ENCODE data around the gene TAC3.
"Not testable (repeated sequence)": the region's sequence is repeated elsewhere in the genome, so short reads cannot be mapped to it uniquely, and the experiment has no call there.

The TAC3 gene

DNA sequence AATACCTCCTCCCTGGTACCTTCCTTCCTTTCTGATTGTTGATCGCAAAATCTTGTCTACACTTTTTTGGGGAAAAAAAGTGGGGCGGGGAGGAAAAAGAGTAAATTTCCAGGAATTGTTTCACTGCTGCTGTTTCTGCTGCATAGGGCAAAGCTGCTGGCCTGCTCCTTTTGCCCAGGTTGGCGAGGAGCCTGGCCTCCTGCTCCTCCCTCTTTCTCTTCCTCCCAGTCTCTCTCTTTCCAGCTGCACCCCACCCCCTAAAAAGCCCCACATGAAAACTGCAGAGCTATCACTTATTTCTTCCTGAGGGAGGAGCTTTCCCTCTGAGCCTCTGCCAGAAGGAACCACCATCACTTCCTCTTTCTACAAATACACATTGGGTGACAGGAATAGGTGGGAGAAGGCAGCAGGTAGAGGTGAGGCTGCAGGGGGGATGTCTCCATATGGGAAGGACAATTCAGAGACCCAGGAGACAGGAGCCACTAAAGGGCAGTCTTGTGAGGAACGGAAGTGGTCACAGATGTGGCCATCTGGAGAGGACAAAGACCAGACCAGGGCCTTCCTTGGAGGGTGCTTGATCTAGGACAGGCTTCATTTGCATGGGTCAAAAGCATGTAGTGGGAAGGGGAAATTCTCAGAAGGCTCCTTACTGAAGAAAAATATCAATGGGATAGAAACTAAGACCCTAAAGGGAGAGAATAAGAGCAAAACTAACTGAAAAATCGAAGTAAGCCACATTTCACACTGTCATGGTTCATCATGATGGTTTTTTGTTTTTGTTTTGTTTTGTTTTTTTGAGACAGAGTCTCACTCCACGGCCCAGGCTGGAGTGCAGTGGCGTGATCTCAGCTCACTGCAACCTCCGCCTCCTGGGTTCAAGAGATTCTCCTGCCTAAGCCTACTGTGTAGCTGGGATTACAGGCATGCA, 24.7 kb downstream of the TAC3 start:
- H3K4me1 ChIP-seq (ENCODE audit: control insufficient read depth, insufficient read depth, low read length) = peaks cover 10% of the 10 kb centered on the region; the same call in 1 of the 2 replicates
- H3K27ac ChIP-seq (ENCODE audit: low read depth, low read length) = no peak overlapping the region
- no peak overlapping the region for H3K4me3 ChIP-seq (ENCODE audit: low read depth, low read length)
- H3K27me3 ChIP-seq (ENCODE audit: control insufficient read depth, insufficient read depth, low read length) = no peaks in the 10 kb centered on the region
- no peaks in the 10 kb centered on the region for H3K36me3 ChIP-seq (ENCODE audit: control insufficient read depth, insufficient read depth, low read length)
- H3K9me3 ChIP-seq (ENCODE audit: control insufficient read depth, insufficient read depth, low read length) = no peaks in the 10 kb centered on the region
- H3K9ac ChIP-seq (ENCODE audit: low read depth, low read length) = no peak overlapping the region

DNA sequence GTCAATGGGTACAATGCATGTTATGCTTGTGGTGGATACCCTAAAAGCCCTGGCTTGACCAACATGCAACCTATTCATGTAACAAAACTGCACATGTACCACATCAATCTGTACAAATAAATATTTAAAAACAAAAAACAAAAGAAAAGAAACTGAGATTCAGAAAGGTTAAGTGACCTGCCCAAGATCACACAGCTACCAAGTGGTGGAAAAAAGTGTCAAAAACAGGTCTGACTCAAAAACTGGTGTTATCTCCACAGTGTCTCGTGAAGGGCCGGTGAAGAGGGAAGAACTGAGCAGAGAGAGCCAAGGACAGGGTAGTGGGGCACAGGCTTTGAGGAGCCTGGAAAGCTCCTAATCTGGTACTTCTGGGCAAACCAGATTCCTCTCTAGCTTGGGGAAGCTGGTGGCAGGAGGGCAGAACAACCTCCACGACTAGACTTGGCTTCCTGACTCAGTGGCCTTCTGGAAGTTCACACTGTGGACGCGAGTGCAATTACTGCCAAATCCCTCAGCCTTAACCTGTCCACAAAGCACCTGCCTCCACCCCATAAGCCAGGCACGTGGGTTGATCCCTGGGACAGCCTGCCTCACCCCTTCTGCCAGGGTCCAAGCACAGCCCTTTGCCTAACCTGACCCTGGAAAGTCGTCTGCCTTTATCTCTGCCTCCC, 25.5 kb downstream of the TAC3 start:
- Histone ChIP-seq H3K4me3 (ENCODE audit: low read depth, low read length) (no peak overlapping the region), H3K36me3 (ENCODE audit: control insufficient read depth, insufficient read depth, low read length) (no peaks in the 10 kb centered on the region), H3K27me3 (ENCODE audit: control insufficient read depth, insufficient read depth, low read length) (no peaks in the 10 kb centered on the region), H3K9me3 (ENCODE audit: control insufficient read depth, insufficient read depth, low read length) (no peaks in the 10 kb centered on the region), H3K27ac (ENCODE audit: low read depth, low read length) (no peak overlapping the region), H3K4me1 (ENCODE audit: control insufficient read depth, insufficient read depth, low read length) (peaks cover 10% of the 10 kb centered on the region; the same call in 1 of the 2 replicates), H3K9ac (ENCODE audit: low read depth, low read length) (no peak overlapping the region)

DNA sequence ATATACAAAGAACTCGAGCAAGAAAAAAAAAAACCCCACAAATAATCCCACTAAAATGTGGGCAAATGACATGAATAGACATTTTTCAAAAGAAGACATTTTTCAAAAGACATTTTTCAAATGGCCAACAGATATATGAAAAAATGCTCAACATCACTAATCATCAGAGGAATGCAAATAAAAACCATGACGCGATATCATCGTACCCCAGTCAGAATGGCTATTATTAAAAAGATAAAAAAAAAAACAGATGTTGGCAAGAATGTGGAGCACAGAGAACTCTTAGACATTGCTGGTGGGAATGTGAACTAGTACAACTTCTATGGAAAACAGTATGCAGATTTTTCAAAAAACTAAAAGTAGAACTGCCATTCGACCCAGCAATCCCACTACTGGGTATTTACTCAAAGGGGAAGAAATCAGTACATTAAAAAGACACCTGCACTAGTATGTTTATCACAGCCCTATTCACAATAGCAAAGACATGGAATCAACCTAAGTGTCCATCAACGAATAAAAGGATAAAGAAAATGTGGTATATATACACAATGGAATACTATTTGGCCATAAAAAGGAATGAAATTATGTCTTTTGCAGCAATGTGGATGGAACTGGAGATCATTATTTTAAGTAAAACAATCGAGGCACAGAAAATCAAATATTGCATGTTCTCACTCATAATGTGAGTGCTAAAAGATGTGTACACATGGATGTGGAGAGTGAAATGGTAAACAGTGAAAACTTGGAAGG, 26.3 kb downstream of the TAC3 start:
- Histone ChIP-seq H3K27ac (ENCODE audit: low read depth, low read length) (no peak overlapping the region), H3K27me3 (ENCODE audit: control insufficient read depth, insufficient read depth, low read length) (no peaks in the 10 kb centered on the region), H3K9ac (ENCODE audit: low read depth, low read length) (no peak overlapping the region), H3K4me1 (ENCODE audit: control insufficient read depth, insufficient read depth, low read length) (peaks cover 10% of the 10 kb centered on the region; the same call in 1 of the 2 replicates), H3K9me3 (ENCODE audit: control insufficient read depth, insufficient read depth, low read length) (no peaks in the 10 kb centered on the region), H3K36me3 (ENCODE audit: control insufficient read depth, insufficient read depth, low read length) (no peaks in the 10 kb centered on the region), H3K4me3 (ENCODE audit: low read depth, low read length) (no peak overlapping the region)

DNA sequence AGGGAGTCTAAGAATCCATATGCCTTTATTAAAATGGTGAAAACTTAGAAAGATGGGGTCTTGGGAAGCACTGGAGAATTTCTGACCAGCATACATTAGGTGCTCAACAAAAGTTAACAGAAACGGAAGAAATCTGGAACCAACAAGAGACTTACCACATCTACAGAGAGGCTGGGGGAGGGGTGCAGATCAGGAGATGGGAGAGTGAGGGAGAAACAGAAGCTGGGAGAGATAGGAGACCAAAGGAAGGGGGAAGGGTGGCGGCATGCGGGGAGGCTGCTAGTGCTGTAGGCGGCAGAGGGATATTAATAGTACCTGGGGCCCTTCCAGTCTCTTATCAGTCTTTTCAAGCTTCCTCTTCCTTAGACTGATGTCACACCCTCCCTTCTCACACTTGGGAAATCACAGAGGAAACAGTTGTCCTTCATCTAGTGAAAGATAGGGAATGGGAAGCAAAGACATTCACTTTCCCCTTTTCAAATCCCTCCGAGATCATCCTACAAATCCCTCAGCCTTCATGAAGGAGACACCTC, 28.1 kb downstream of the TAC3 start:
- no peaks in the 10 kb centered on the region for H3K27me3 ChIP-seq (ENCODE audit: control insufficient read depth, insufficient read depth, low read length)
- H3K4me3 ChIP-seq (ENCODE audit: low read depth, low read length) = no peak overlapping the region
- no peak overlapping the region for H3K27ac ChIP-seq (ENCODE audit: low read depth, low read length)
- no peaks in the 10 kb centered on the region for H3K36me3 ChIP-seq (ENCODE audit: control insufficient read depth, insufficient read depth, low read length)
- H3K9ac ChIP-seq (ENCODE audit: low read depth, low read length) = no peak overlapping the region
- H3K4me1 ChIP-seq (ENCODE audit: control insufficient read depth, insufficient read depth, low read length) = peaks cover 10% of the 10 kb centered on the region; the same call in 1 of the 2 replicates
- H3K9me3 ChIP-seq (ENCODE audit: control insufficient read depth, insufficient read depth, low read length) = no peaks in the 10 kb centered on the region

DNA sequence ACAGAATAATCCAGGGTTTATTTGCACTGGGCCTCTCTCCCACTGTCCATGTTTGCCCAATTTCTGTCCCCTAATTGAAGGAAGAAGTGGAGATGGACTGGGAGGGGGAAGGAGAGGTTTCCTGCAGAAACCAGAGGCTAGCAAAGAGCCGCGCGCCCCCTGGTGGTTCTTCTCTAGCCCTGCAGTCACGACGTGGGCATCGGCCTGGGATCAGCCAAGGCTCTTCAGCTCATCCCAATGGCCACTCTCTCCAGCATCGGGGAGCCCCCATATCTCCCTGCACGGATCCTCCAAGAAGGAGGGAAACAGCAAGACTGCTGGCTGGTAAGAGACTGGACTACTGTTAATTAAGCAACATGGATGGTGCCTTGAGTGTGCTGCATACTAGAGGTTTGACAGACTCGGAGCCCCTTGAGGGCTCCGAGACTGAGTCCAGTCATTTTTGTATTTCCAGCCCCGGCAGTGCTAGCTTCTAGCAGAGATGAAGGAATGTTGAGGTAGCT, 28.7 kb downstream of the TAC3 start:
- Histone ChIP-seq H3K36me3 (ENCODE audit: control insufficient read depth, insufficient read depth, low read length) (no peaks in the 10 kb centered on the region), H3K9me3 (ENCODE audit: control insufficient read depth, insufficient read depth, low read length) (no peaks in the 10 kb centered on the region), H3K9ac (ENCODE audit: low read depth, low read length) (no peak overlapping the region), H3K27me3 (ENCODE audit: control insufficient read depth, insufficient read depth, low read length) (no peaks in the 10 kb centered on the region), H3K4me1 (ENCODE audit: control insufficient read depth, insufficient read depth, low read length) (peaks cover 10% of the 10 kb centered on the region; the same call in 1 of the 2 replicates), H3K4me3 (ENCODE audit: low read depth, low read length) (no peak overlapping the region), H3K27ac (ENCODE audit: low read depth, low read length) (no peak overlapping the region)

DNA sequence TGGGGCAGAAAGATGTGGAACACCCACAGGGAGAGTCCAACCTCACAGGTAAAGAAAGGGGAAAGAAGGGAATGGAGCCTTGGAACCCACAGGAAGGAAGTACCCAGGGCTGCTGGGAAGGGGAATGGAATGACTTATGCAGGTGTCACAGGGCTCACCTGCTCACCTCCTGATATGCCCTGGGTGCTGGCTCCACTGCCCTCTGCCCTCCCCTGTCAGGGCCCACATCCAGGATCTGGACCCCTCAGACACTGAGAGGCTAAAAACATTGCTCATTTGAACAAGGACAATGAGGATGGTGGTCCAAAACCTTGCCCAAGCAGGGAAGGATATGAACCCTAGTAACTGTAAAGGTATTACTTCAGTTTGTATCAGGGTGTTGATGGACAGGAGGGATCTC, 29.3 kb downstream of the TAC3 start:
- no peaks in the 10 kb centered on the region for H3K27me3 ChIP-seq (ENCODE audit: control insufficient read depth, insufficient read depth, low read length)
- H3K9ac ChIP-seq (ENCODE audit: low read depth, low read length) = no peak overlapping the region
- no peak overlapping the region for H3K4me3 ChIP-seq (ENCODE audit: low read depth, low read length)
- H3K9me3 ChIP-seq (ENCODE audit: control insufficient read depth, insufficient read depth, low read length) = no peaks in the 10 kb centered on the region
- H3K27ac ChIP-seq (ENCODE audit: low read depth, low read length) = no peak overlapping the region
- no peaks in the 10 kb centered on the region for H3K36me3 ChIP-seq (ENCODE audit: control insufficient read depth, insufficient read depth, low read length)
- H3K4me1 ChIP-seq (ENCODE audit: control insufficient read depth, insufficient read depth, low read length) = peaks cover 10% of the 10 kb centered on the region; the same call in 1 of the 2 replicates

DNA sequence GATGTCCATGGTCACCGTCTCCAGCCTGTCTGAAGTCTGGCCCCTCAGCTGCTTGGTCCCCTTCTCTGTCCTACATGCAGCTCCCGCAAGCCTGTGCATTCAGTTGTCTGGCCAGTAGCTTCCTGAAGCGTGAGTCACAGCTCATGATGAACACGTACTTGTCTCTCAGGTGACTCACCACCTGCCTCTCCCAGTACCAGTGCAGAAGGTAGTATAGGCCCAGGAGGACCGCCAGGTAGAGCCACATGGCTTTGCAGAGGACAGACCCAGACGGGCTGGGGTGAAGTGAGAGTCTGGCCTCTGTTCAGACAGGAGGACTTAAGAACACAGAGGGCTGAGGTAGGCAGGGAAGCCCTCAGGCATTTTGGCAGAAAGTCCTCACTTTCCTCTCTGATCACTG, 30.6 kb downstream of the TAC3 start:
- not testable (repeated sequence) for H3K9ac ChIP-seq (ENCODE audit: low read depth, low read length)

DNA sequence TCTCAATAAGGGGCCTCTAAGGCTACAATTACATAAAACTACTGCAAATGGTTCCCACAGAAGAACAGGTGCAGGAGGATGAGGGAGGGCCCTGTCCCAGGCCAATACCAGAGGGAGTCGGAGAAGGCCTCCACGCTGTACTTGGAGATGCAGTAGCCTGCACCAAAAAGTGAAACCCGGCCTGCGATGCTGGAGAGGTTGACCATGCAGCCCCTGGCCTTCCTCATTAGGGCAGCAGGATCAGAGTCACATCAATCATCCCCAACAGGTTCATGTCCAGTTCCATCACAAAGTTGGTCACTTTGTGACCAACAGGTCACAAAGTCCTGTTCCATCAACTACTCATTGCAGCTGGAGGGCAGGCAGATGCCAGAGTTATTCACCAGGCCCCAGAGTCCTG, 32.9 kb downstream of the TAC3 start:
- peaks cover 7% of the 10 kb centered on the region; the same call in 1 of the 2 replicates for H3K4me1 ChIP-seq (ENCODE audit: control insufficient read depth, insufficient read depth, low read length)
- H3K27ac ChIP-seq (ENCODE audit: low read depth, low read length) = no peak overlapping the region
- H3K9ac ChIP-seq (ENCODE audit: low read depth, low read length) = no peak overlapping the region

More for the DNA sequence above, 30.6 kb downstream of the TAC3 start:
- H3K36me3 ChIP-seq (ENCODE audit: control insufficient read depth, insufficient read depth, low read length); H3K4me3 ChIP-seq (ENCODE audit: low read depth, low read length); H3K9me3 ChIP-seq (ENCODE audit: control insufficient read depth, insufficient read depth, low read length); H3K27ac ChIP-seq (ENCODE audit: low read depth, low read length); H3K27me3 ChIP-seq (ENCODE audit: control insufficient read depth, insufficient read depth, low read length): not testable (repeated sequence)
- H3K4me1 ChIP-seq (ENCODE audit: control insufficient read depth, insufficient read depth, low read length) = peaks cover 10% of the 10 kb centered on the region; the same call in 1 of the 2 replicates

DNA sequence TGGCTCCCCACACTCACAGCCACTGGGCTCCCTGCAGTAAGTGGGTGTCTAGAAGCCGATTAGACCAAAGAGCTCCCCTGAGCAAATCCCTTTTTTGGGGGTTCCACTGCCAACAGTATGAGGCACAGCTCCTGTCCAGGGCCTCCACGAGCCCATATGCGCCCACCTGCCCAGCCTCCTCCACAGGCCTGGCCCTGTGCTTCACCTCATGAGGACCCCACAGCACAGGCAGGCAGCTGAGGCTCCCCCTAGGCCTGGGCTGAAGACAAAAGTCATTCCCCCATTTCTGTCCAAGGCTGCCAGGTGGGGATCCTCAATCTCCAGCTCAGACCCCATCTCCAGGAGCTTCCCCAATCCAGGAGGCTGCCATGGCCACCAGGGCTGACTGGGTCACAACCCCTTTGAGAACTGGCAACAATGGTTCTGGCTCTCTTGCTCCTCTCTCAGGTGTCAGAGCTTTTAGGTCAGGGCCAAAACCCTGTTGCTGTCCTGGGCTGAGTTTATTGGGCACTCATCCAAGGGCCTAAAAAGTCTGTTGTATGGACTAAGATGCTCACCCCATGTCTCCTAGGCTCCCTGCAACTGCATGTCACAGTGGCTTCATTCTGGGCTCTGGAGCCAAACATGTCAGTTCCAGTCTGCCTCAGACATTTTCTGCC, 33.6 kb downstream of the TAC3 start:
- H3K36me3 ChIP-seq (ENCODE audit: control insufficient read depth, insufficient read depth, low read length); H3K27me3 ChIP-seq (ENCODE audit: control insufficient read depth, insufficient read depth, low read length); H3K9ac ChIP-seq (ENCODE audit: low read depth, low read length); H3K4me1 ChIP-seq (ENCODE audit: control insufficient read depth, insufficient read depth, low read length); H3K9me3 ChIP-seq (ENCODE audit: control insufficient read depth, insufficient read depth, low read length); H3K27ac ChIP-seq (ENCODE audit: low read depth, low read length); H3K4me3 ChIP-seq (ENCODE audit: low read depth, low read length): not testable (repeated sequence)

More for the DNA sequence above, 32.9 kb downstream of the TAC3 start:
- H3K36me3 ChIP-seq (ENCODE audit: control insufficient read depth, insufficient read depth, low read length) = no peaks in the 10 kb centered on the region
- no peaks in the 10 kb centered on the region for H3K27me3 ChIP-seq (ENCODE audit: control insufficient read depth, insufficient read depth, low read length)
- H3K4me3 ChIP-seq (ENCODE audit: low read depth, low read length) = no peak overlapping the region
- H3K9me3 ChIP-seq (ENCODE audit: control insufficient read depth, insufficient read depth, low read length) = no peaks in the 10 kb centered on the region

DNA sequence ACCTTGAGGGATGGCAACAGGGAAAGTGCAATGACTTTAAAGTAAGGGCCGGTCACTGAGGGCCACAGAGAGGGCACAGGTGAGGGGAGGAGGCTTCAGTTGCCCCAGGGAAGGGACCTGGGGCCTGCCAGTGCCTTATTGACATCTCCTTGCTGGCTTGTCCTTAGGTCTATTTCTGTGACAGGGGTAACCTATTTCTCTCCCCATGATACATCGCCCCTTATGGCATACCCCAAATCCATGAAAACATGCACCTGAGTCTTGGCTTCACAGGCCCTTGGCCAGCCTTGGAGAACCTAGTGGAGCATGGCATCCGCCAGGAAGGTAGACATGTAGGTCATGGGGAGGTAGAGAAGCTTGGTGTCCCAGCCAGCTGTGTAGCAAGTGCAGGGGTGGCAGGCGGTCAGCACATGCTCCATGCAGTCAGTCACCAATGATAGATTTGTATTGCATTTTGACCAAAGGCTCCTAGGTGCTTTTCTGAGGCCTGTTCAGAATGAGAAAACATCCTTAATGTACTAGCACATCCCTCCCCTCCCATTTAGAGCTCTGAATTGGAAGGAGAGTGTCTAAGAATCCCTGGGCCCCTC, 35.3 kb downstream of the TAC3 start:
- Histone ChIP-seq H3K4me1 (ENCODE audit: control insufficient read depth, insufficient read depth, low read length) (no peaks in the 10 kb centered on the region), H3K27ac (ENCODE audit: low read depth, low read length) (no peak overlapping the region), H3K9me3 (ENCODE audit: control insufficient read depth, insufficient read depth, low read length) (no peaks in the 10 kb centered on the region), H3K36me3 (ENCODE audit: control insufficient read depth, insufficient read depth, low read length) (no peaks in the 10 kb centered on the region), H3K9ac (ENCODE audit: low read depth, low read length) (no peak overlapping the region), H3K4me3 (ENCODE audit: low read depth, low read length) (no peak overlapping the region), H3K27me3 (ENCODE audit: control insufficient read depth, insufficient read depth, low read length) (no peaks in the 10 kb centered on the region)

Data from HUES48 (cell line).